Skeletal muscle tissue (tissue), 4 donors: ENCODE results near the gene MYF6. TPM values are rescaled to one million over a fixed set of nuclear protein-coding genes. Genes with fewer than 3 reads are reported as not detected.

Experiments
- H3K27ac ChIP-seq: one replicate; pipeline ENCODE4 v1.7.0; 2013; ENCODE audit warnings: mild to moderate bottlenecking, low read depth, low read length, inconsistent platforms
- H3K27me3 ChIP-seq, 3 donors: one replicate each; pipeline ENCODE4 v1.7.0; 2013; ENCODE audit warnings: low read length in 3 of 3; ENCODE audit not compliant: control insufficient read depth in 3 of 3, insufficient read depth in 3 of 3
- H3K36me3 ChIP-seq, 3 donors: one replicate each; pipeline ENCODE4 v1.7.0; 2013; ENCODE audit warnings: low read length in 3 of 3; ENCODE audit not compliant: control insufficient read depth in 3 of 3, insufficient read depth in 3 of 3
- H3K4me1 ChIP-seq, 3 donors: one replicate each; pipeline ENCODE4 v1.7.0; 2013; ENCODE audit warnings: low read length in 3 of 3, mild to moderate bottlenecking in 3 of 3; ENCODE audit not compliant: control insufficient read depth in 3 of 3, insufficient read depth in 3 of 3
- H3K4me3 ChIP-seq, 3 donors: one replicate each; pipeline ENCODE4 v1.7.0; 2013; ENCODE audit warnings: low read length in 3 of 3
- H3K9ac ChIP-seq, 3 donors: one replicate each; pipeline ENCODE4 v1.7.0; 2013; ENCODE audit warnings: low read length in 3 of 3, mild to moderate bottlenecking in 3 of 3, moderate library complexity in 2 of 3, low read depth in 1 of 3
- H3K9me3 ChIP-seq, 3 donors: one replicate each; pipeline ENCODE4 v1.7.0; 2013; ENCODE audit warnings: low read length in 3 of 3; ENCODE audit not compliant: control insufficient read depth in 3 of 3
- total RNA-seq: library from RNA; depleted of rRNA; stranded (reverse); fragments of >200 nt; gene quantifications from one replicate; pipeline ENCODE4 v1.2.3, GENCODE V29; 2014
- donor health status: Osteomylitis.

The MYF6 gene
- total RNA-seq, 1 donor from 2014 or later: 136 TPM

DNA sequence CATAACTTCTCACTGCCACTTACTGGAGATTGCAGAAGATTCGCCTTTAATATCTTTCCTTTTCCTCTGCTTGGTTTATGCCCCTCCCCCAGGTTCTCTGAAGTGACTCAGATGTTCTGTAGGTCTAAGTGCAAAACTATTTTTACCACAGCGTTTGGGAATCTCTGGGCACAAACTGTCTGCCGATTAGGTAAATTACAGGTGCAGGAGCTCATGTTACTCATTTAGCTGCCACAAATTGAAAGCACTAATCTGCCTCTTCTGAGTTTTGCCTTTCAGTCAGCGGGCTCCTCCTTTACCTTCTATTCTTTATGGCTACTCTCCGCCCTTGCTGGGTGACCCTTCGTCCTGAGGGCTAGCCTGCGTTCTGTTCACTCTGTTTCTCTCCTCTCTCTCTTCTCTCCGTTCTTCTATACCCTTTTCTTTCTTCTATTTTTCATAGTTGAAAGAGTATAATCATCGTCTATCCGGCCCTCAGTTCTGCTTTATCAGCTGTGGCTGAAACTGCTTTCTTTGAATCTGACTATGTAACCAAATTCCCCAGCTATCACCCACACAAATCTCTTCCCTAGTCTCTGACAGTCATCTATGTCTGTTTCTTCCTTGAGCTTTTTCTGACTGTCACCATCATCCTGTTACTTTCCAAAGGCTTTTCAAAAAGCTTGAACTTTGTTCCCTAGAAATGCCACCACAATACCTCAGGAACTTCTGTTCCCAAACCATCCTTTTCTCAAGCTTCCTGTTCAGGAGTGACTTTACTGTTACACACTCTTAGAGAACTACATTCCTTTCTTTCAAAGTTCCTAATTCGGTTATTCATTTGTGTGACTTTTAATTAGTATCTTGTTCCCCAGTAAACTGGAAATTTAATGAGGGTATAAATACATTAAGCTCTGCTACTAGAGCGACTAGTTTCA, 4.3 kb upstream of the MYF6 start:
- peak overlapping the region; percentile 94 for H3K27ac ChIP-seq
- H3K36me3 ChIP-seq: peaks cover 0 to 4% (median 0%) of the 10 kb centered on the region in 3 donors
- H3K9me3 ChIP-seq: no peaks in the 10 kb centered on the region
- peak overlapping the region; percentile 44 to 87 (median 55) for H3K4me3 ChIP-seq
- H3K4me1 ChIP-seq: peaks cover 0 to 17% (median 2%) of the 10 kb centered on the region in 3 donors
- no peaks in the 10 kb centered on the region for H3K27me3 ChIP-seq
- H3K9ac ChIP-seq: peak overlapping the region; percentile 75 to 93 (median 81)

- Histone ChIP-seq H3K9ac (peak overlapping the region in 2 of 3 donors; percentile 75 to 93), H3K27me3 (peaks cover 0 to 3% (median 0%) of the 10 kb centered on the region in 3 donors), H3K4me3 (peak overlapping the region; percentile 83 to 87 (median 85)), H3K27ac (peak overlapping the region; percentile 94), H3K4me1 (peaks cover 0 to 8% (median 2%) of the 10 kb centered on the region in 3 donors), H3K9me3 (no peaks in the 10 kb centered on the region), H3K36me3 (peaks cover 4 to 9% (median 6%) of the 10 kb centered on the region in 3 donors)
Measured at GRCh38 chr12:80704420-80704819, 3.0 kb upstream of the MYF6 start.

GRCh38 chr12:80707830-80708258, 410 bp downstream of the MYF6 start:
- peak overlapping the region; percentile 92 to 95 (median 93) for H3K9ac ChIP-seq
- no peaks in the 10 kb centered on the region for H3K9me3 ChIP-seq
- peak overlapping the region; percentile 94 for H3K27ac ChIP-seq
- peaks cover 0 to 3% (median 0%) of the 10 kb centered on the region in 3 donors for H3K27me3 ChIP-seq
- H3K4me1 ChIP-seq: peaks cover 3 to 15% (median 5%) of the 10 kb centered on the region in 3 donors
- H3K4me3 ChIP-seq: peak overlapping the region; percentile 83 to 87 (median 85)
- peaks cover 4 to 9% (median 6%) of the 10 kb centered on the region in 3 donors for H3K36me3 ChIP-seq

DNA sequence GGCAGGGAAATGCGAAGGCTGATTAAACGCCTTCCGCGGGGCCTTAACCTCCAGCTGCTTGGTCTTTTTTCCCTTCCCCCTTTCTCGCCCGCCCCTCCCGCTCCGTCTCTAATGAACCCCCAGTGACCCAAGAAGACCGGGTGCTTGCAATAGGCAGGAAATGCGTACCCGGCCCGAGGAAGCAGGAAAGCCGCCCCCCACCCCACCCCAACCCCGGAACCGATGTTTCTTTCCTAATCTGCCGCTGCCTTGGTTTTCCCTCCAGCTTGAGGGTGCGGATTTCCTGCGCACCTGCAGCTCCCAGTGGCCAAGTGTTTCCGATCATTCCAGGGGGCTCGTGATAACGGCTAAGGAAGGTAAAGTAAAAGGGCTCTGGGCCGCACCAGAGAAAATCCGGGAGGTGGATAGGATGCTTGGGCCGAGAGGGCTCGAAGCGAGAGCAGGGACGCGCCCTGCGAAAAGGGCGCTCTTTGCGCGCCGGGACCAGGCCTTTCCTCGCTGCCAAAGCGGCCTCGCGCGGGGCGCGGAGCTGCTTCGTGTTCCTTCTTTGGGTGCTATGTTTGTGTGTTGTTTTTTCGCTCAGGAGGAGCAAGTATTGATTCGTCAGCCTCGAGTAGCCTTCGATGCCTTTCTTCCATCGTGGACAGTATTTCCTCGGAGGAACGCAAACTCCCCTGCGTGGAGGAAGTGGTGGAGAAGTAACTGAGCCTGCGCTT, 983 bp downstream of the MYF6 start:
- Histone ChIP-seq H3K9me3 (no peaks in the 10 kb centered on the region), H3K36me3 (peaks cover 4 to 9% (median 6%) of the 10 kb centered on the region in 3 donors), H3K4me3 (peak overlapping the region; percentile 83 to 87 (median 85)), H3K27me3 (peaks cover 0 to 3% (median 0%) of the 10 kb centered on the region in 3 donors), H3K4me1 (peaks cover 3 to 16% (median 5%) of the 10 kb centered on the region in 3 donors), H3K9ac (peak overlapping the region; percentile 92 to 95 (median 93)), H3K27ac (peak overlapping the region; percentile 94)

- H3K27ac ChIP-seq: peak overlapping the region; percentile 94
- H3K9ac ChIP-seq: peak overlapping the region; percentile 92 to 95 (median 93)
- H3K27me3 ChIP-seq: peaks cover 0 to 3% (median 0%) of the 10 kb centered on the region in 3 donors
- no peaks in the 10 kb centered on the region for H3K9me3 ChIP-seq
- H3K4me3 ChIP-seq: peak overlapping the region; percentile 83 to 87 (median 85)
- peaks cover 4 to 9% (median 6%) of the 10 kb centered on the region in 3 donors for H3K36me3 ChIP-seq
- H3K4me1 ChIP-seq: peaks cover 3 to 14% (median 5%) of the 10 kb centered on the region in 3 donors
Measured at GRCh38 chr12:80708975-80709328, 1.5 kb downstream of the MYF6 start.

GRCh38 chr12:80709811-80710726, 2.6 kb downstream of the MYF6 start:
- H3K36me3 ChIP-seq: peaks cover 4 to 9% (median 6%) of the 10 kb centered on the region in 3 donors
- H3K4me3 ChIP-seq: peak overlapping the region; percentile 83 to 87 (median 85)
- H3K27ac ChIP-seq: peak overlapping the region; percentile 94
- peak overlapping the region; percentile 92 to 95 (median 93) for H3K9ac ChIP-seq
- peaks cover 3 to 11% (median 4%) of the 10 kb centered on the region in 3 donors for H3K4me1 ChIP-seq
- H3K27me3 ChIP-seq: peaks cover 0 to 3% (median 0%) of the 10 kb centered on the region in 3 donors
- H3K9me3 ChIP-seq: no peaks in the 10 kb centered on the region

DNA sequence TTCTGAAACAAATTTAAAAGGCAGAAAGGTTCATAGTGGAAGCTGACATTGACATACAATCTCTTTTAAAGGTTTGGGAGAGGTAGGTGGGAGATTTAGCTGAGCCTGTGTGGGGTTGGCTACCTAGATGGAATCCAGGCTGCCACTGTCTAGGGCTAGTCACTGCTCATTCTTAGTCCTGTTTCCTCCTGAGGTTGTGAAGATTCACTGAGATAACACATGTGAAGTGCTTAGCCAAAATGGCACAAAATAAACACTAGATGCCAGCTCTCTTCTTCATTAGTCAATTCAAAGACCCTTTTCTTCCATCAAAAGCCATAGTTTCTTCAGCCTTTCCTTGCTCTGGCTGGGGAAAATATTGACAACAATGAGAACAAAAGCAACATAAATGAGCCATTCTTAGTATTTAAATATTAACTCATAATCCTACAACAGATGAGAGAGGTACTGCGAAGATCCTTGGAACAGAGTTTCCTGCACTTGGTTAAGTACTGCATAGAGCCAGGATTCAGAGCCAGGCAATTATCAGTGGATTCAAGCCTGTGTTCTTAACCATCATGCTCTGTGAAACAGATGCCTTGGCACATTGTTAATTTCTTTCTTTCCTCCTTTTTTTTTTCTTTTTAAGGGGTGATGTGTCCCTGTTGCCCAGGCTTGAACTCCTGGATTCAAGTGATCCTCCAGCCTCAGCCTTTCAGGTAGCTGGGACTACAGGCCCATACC, 3.5 kb downstream of the MYF6 start:
- H3K4me3 ChIP-seq: peak overlapping the region; percentile 83 to 87 (median 85)
- H3K4me1 ChIP-seq: peaks cover 3 to 11% (median 4%) of the 10 kb centered on the region in 3 donors
- H3K9ac ChIP-seq: peak overlapping the region; percentile 92 to 95 (median 93)
- no peaks in the 10 kb centered on the region for H3K9me3 ChIP-seq
- peaks cover 0 to 3% (median under 1%) of the 10 kb centered on the region in 3 donors for H3K27me3 ChIP-seq
- peak overlapping the region; percentile 94 for H3K27ac ChIP-seq
- peaks cover 4 to 9% (median 6%) of the 10 kb centered on the region in 3 donors for H3K36me3 ChIP-seq

DNA sequence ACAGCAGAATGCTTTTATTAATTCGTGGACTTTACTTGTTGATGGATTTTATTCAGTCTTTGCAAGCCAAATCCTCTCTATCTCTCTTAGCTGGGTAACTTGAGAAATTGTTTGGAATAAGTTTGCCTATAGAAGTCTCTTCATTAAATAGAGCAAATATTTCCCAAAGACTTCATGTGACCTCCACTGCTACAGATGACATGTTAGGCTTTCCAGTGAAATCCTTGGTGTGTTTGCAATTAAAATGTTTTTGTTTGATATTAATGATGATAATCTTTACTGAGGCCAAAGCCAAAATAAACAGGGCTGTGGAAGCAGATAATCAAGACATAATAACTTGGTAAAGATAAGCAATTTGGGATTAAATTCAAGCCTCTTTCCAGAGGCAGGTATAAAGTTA, 4.4 kb downstream of the MYF6 start:
- no peak overlapping the region for H3K4me3 ChIP-seq
- H3K9me3 ChIP-seq: no peaks in the 10 kb centered on the region
- peaks cover 0 to 7% (median 3%) of the 10 kb centered on the region in 3 donors for H3K27me3 ChIP-seq
- peaks cover 3 to 11% (median 4%) of the 10 kb centered on the region in 3 donors for H3K4me1 ChIP-seq
- no peak overlapping the region for H3K27ac ChIP-seq
- peaks cover 4 to 9% (median 6%) of the 10 kb centered on the region in 3 donors for H3K36me3 ChIP-seq
- no peak overlapping the region for H3K9ac ChIP-seq
